Activated CD4-positive, alpha-beta T cell treated with anti-CD3 and anti-CD28 coated beads, Interleukin-2, amount 50 U/mL, for 24 hours (primary cell): ENCODE results near the gene DCAF8L1.
"Not testable (repeated sequence)": the region's sequence is repeated elsewhere in the genome, so short reads cannot be mapped to it uniquely, and the experiment has no call there.

Experiments
- DNase-seq, 2 donors: peaks; one replicate each; pipeline ENCODE4 v3.0.0-alpha.2; 2020; ENCODE audit warnings: low read depth in 1 of 2, low spot score in 1 of 2

The DCAF8L1 gene

DNA sequence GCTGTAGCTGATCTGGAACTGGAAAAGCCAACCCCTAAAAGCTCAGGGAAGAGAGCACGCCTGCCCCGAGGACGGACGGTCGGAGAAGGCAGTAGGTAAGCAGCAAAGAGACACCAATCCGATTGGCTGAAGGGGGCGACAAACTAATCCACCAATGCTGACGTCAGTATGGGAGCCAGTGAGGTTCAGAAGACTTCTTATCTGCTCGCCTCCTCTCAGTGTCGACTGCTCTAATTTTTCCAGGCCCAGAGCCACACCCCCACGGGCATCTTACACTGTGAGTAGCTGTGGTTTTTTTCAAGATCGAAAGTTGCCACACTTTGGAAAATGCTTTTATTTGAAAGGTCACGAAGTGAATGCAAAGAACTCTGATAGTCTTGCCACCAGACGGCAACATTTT lies at the start of gene DCAF8L1:
Gene DCAF8L1, minus strand, starts transcription at position 101 of the 400 bp plus-strand sequence. CDS start 115 bp downstream, outside the sequence.
- DNase-seq: no peak

- no peak for DNase-seq
Observed at GRCh38 chrX:28022371-28022770, 41.1 kb upstream of the DCAF8L1 start.

DNA sequence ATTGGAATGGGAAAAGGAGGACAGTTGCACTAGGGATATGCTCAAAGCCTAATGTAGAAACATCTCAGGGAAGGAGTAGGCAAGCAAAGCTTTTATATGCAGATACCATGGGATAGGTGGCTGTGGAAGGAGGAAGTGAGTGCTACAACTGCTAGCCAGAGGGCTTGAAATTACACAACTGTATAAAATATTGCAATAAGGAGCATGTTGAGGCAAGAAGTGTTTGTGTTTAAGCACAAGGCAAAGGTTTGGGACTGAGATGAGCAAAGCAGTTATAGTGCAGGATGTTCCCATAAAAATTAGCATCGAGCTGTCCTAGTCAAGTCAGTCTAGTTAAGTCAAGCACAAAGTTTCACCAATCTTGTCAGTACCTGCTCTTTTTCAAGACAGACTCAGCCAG lies 35.6 kb upstream of the DCAF8L1 start:
- no peak for DNase-seq

- DNase-seq: no peak
Observed at GRCh38 chrX:28015993-28016392, 34.7 kb upstream of the DCAF8L1 start.

- no peak for DNase-seq
Observed at GRCh38 chrX:28010875-28011274, 29.6 kb upstream of the DCAF8L1 start.

DNA sequence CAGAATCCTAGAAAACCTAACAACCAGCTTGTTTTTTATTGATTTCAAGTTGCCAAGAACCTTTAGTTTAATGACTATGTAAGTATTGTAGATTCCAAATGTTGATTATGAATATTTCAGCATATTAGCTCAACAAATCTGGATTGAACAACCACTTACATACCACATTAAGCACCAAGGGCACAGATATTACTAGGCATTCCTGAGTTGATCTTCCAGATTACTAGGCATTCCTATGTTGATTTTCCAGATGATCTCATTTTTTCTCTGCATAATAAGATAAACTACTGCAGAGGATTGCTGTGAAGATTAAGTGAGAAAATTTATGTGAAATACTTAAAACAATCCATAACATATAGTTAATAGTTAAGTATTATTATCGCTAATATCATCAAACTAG lies 17.4 kb upstream of the DCAF8L1 start:
- no peak for DNase-seq

DNA sequence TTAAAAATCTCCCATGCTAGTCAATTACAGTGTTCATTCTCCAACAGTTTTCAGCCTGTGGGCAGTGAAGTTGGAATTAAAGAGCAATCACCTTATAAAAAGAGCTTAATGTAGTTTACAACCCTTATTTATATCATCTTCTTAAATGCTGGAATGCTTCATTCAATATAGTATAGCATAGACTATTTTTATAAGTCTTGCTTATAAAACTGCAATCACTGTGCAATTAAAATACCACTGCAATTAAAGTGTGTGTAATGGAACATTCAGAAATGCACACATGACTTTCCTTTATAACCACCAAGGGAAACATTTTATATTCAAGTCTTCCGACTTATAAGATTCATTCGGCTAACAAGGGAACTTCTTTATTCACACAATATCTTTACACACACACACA lies 16.4 kb upstream of the DCAF8L1 start:
- no peak for DNase-seq

GRCh38 chrX:27996132-27996531 lies 14.9 kb upstream of the DCAF8L1 start:
- no peak for DNase-seq

DNA sequence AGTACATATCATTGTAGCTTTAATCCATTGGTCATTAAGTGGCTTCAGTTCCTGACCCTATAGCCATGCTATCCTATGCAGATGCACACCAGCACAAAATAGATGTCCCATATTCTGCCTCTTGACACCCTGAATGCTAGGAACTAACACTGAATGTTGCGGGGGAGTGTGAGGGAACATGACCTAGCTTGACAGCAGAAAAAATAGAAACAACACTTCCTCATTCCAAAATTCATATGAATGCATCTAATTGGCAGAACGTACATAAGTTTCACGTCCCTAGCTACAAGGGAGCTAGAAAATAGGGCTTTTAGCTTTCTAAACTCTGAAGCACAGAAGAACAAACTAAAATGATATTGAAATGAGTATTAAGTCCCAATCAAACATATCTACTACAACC lies 14.4 kb upstream of the DCAF8L1 start:
- DNase-seq: no peak

GRCh38 chrX:27987862-27988646 lies 6.8 kb upstream of the DCAF8L1 start:
- no peak for DNase-seq

- DNase-seq: not testable (repeated sequence)
Observed at GRCh38 chrX:27976934-27977333, 4.3 kb downstream of the DCAF8L1 start.

DNA sequence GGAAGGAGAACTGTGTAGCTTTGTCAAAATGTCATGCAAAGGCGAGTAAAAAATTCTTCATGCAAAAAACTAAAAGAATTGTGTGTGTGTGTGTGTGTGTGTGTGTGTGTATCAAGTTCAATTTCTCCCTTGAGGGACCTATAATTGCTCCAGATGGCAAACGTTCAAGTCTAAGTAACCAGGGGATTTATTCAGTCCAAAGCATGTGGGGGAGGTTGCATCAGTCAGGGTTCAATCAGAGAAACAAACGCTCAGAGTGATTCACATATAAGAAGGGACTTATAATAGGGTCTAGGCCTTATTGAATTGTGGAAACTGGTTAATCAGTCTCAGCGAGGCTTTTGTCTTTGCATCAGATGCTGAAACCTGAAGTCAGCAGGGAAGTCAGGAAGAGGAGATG lies 5.0 kb downstream of the DCAF8L1 start:
- no peak for DNase-seq

GRCh38 chrX:27968878-27969277 lies 12.4 kb downstream of the DCAF8L1 start:
- DNase-seq: no peak

DNA sequence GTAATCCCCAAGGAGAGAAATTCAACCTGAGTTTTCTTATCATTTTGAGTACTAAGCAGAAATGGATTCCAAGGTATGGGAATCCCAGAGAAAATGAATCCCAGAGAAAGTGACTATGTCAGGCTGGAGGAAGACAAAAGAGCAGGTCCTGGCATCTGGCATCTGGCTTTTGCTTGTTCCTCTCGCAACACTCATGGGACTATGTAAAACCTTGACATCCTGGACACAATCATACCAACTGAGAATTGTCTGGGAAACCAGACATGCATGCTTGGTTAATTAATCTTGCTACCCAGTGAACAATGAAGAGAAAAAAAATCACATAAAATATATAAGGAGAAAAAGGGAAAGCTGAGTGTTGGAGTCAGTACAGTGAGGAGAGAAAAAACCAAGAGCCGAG lies 12.9 kb downstream of the DCAF8L1 start:
- DNase-seq: no peak

- no peak for DNase-seq
Observed at GRCh38 chrX:27966955-27967354, 14.3 kb downstream of the DCAF8L1 start.

DNA sequence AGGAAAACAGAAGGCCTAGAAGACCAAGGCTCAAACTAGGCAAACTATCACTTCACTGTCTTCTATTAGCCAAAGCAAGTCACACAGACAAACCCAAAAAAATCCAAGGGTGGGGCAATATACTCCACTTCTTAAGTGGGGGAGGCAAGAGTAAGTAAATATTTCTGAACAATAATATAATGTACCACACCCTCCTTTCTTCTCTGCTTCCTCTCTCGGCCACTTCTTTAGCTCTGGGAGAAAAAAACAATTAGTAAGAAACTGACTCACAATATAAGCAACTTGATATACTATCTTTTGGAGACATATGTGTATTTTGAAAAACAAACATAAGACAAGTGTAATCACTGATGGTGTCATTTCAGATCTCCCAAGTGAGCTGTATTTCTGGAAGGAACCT lies 14.8 kb downstream of the DCAF8L1 start:
- DNase-seq: no peak

- not testable (repeated sequence) for DNase-seq
Observed at GRCh38 chrX:27965348-27965747, 15.9 kb downstream of the DCAF8L1 start.

DNA sequence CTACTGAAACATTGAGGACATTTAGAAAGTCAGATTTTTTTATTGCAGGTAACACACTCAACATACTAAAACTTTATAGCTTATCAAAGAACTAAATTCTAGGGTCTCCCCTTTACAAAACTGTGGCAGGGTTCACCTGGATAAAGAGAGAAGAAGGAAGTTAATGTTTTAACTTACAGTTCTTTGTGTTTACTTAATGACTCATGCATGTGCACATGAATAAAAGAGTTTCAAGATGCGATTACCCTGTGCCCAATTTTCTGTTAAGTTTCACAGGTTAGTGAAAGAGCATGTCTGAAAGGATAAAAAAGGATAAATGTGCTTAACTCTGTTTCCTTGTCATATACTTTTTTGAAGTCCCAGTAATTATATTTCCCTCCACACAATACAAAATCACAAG lies 16.8 kb downstream of the DCAF8L1 start:
- no peak for DNase-seq

- not testable (repeated sequence) for DNase-seq
Observed at GRCh38 chrX:27960410-27960809, 20.8 kb downstream of the DCAF8L1 start.

GRCh38 chrX:27953171-27953570 lies 28.1 kb downstream of the DCAF8L1 start:
- no peak for DNase-seq

DNA sequence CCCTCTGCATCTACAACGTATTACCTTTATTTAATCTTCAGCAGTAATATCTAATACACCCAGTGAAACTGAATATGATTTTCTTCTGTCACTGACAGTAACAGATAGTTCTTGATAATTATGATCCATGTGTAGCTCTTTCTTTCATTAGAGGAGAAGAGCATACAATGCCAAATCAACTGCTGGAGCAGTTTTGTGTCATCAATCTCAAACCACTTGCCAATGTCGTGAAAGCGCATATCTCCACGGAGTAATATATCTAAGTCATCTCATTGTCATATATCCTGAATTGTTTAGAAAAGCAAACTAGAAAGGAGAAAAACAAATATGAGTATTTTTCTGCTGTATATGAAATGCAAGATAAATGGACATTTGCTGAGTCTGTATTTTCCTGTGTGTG lies 47.9 kb downstream of the DCAF8L1 start:
- DNase-seq: no peak
